AG04449 (cell line): ENCODE results near the gene SLK.

Source experiments
- CTCF ChIA-PET: fragments of 350-600 bp; formaldehyde crosslinking; extraction: SDS; loops from one replicate; lab custom pipeline; 2021; ENCODE audit warnings: antibody characterized with exemption; lab: Yijun Ruan, JAX
- POLR2A ChIA-PET: fragments of 400-600, 350-600 bp; formaldehyde crosslinking; extraction: SDS; loops from one replicate; lab custom pipeline; 2020; ENCODE audit warnings: antibody characterized with exemption, inconsistent platforms; lab: Yijun Ruan, JAX
- DNase-seq: peaks from one replicate; pipeline ENCODE4 v3.0.0-alpha.2; 2010; ENCODE audit warnings: low read depth, low spot score
- H3K4me3 ChIP-seq: 2 replicates; pipeline ENCODE4 v1.5.1; 2011; ENCODE audit warnings: low read depth, mild to moderate bottlenecking, control low read depth, low read length
- CTCF ChIP-seq: IDR thresholded peaks from one replicate; pipeline ENCODE4 v1.5.1; 2011; ENCODE audit warnings: mild to moderate bottlenecking, moderate library complexity, low read length, control low read depth, inconsistent platforms; ENCODE audit not compliant: insufficient read depth; ENCODE audit errors: missing control alignments

Gene SLK

GRCh38 chr10:104036069-104036384 lies 69.1 kb downstream of the SLK start:
- no peak overlapping the region for H3K4me3 ChIP-seq
- ChIA-PET CTCF (interaction anchor here (2.4 kb wide), 1 partner anchor 86 kb away, joined by 15 read pairs; the partner anchor contains the start of gene SFR1), POLR2A (no interaction called here)
- DNase-seq = no peak
- TF ChIP-seq CTCF = no peak

GRCh38 chr10:104036518-104037260 lies 69.7 kb downstream of the SLK start:
- no peak for DNase-seq
- POLR2A ChIA-PET = no interaction called here
- CTCF ChIA-PET = interaction anchor here (1.4 to 2.4 kb wide), 3 partner anchors 8 to 86 kb away, joined by 3 to 15 read pairs (median 4); partner anchors contain the start of gene SFR1
- no peak for TF ChIP-seq CTCF
- H3K4me3 ChIP-seq = no peak overlapping the region

GRCh38 chr10:104037261-104037951 lies 70.5 kb downstream of the SLK start:
- no peak for TF ChIP-seq CTCF
- POLR2A ChIA-PET = interaction anchor here (0.8 kb wide), 1 partner anchor 84 kb away, joined by 3 read pairs; the partner anchor contains the start of gene SFR1
- CTCF ChIA-PET = interaction anchor here (0.7 to 2.4 kb wide), 5 partner anchors 8 to 152 kb away, joined by 3 to 15 read pairs (median 4); partner anchors contain the start of gene SFR1
- DNase-seq = no peak
- H3K4me3 ChIP-seq = no peak overlapping the region

- POLR2A ChIA-PET = no interaction called here
- CTCF ChIA-PET = interaction anchor here (0.7 to 2.4 kb wide), 4 partner anchors 10 to 154 kb away, joined by 3 to 15 read pairs (median 4); partner anchors contain the start of gene SFR1
- TF ChIP-seq CTCF = no peak
- no peak overlapping the region for H3K4me3 ChIP-seq
- no peak for DNase-seq
Observed at GRCh38 chr10:104038537-104038936, 71.6 kb downstream of the SLK start.

- no peak for DNase-seq
Observed at GRCh38 chr10:104038958-104039752, 72.2 kb downstream of the SLK start.

More at GRCh38 chr10:104038958-104039752, 72.2 kb downstream of the SLK start:
- no peak overlapping the region for H3K4me3 ChIP-seq
- ChIA-PET POLR2A (no interaction called here), CTCF (interaction anchor here (0.9 to 1.9 kb wide), 3 partner anchors 11 to 154 kb away, joined by 3 to 4 read pairs (median 4); no protein-coding TSS in a partner anchor)
- TF ChIP-seq CTCF = no peak
